Activated T-cell treated with anti-CD3 and anti-CD28 coated beads, Interleukin-2, amount 50 U/mL, for 4 hours (primary cell): ENCODE data around the gene ST3GAL4. TPM values are rescaled to one million over a fixed set of nuclear protein-coding genes. Genes with fewer than 3 reads are reported as not detected.
"Not testable (repeated sequence)": the region's sequence is repeated elsewhere in the genome, so short reads cannot be mapped to it uniquely, and the experiment has no call there.

Experiments used
- ATAC-seq, 2 donors: fragments of 200-7000 bp; cut with Tn5 transposase; one replicate each; pipeline ENCODE4 v1.10.0; 2021
- DNase-seq: peaks from one replicate; pipeline ENCODE4 v3.0.0-alpha.2; 2020
- H3K27me3 Mint-ChIP-seq: one replicate; pipeline ENCODE4 v1.8.0; 2021; ENCODE audit warnings: low read depth, mixed read lengths
- H3K36me3 Mint-ChIP-seq: one replicate; pipeline ENCODE4 v1.8.0; 2022; ENCODE audit warnings: mixed read lengths; ENCODE audit not compliant: insufficient read depth
- H3K4me1 Mint-ChIP-seq: one replicate; pipeline ENCODE4 v1.8.0; 2021; ENCODE audit warnings: low read depth, mixed read lengths
- H3K4me3 Mint-ChIP-seq: one replicate; pipeline ENCODE4 v1.8.0; 2021; ENCODE audit warnings: mild to moderate bottlenecking, moderate library complexity, mixed read lengths
- H3K9me3 Mint-ChIP-seq: one replicate; pipeline ENCODE4 v1.8.0; 2021; ENCODE audit warnings: mixed read lengths
- total RNA-seq, 3 donors: library from RNA; stranded (reverse); gene quantifications; one replicate each; pipeline ENCODE4 v1.2.1, GENCODE V29; 2021

ST3GAL4 gene
- total RNA-seq, 3 donors from 2014 or later, result 7.7 to 8.2 (median 7.9) TPM

- not testable (repeated sequence) for ATAC-seq
Observed at GRCh38 chr11:126346946-126347345, 8.5 kb upstream of the ST3GAL4 start.

DNA sequence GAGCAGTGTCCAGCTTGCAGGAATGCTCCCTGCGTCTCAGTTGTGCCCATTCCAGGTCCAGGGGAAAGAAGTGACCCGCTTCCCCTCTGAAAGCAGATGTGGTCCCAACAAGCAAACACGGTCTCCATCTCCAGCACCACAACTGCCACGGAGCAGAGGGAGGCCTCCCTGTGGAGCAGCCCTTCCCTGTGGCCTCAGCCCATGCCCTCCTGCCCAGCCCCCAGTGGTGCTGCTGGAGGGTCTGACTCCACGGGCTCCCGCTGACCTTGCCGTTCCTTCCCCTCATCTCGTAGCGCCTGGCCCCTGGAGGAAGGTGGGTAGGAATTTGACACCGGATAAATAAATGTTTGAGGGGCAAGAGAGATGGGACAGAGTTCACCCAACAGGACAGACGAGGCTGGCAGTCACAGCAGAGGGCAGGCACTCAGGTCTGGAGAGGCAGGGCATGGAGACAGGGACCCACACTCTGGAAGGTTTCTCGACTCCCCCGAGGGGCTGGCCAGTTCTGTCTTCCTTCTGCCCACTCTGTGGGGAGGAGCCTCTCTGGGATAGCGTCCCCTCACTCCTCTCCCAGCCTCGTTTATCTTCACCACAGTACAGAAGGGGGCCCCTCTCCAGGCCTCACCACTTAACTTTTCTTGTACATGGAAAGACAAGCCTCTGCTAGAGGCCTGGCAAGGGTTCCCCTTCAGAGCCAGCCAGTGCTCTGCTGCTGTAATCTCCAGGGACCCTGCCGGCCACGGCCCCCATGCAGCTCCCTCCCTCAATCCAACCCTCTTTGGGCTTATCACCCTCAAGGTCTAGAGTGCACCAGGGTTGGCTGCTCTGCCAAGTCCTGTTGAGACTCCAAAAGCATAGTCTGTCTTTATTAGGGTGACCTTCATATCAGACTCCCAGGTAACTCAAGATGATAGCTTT, 7.5 kb upstream of the ST3GAL4 start:
- DNase-seq, result no peak
- peaks cover 6% of the 10 kb centered on the region for H3K36me3 Mint-ChIP-seq
- peak in 1 of 2 donors; percentile 33 for ATAC-seq
- H3K27me3 Mint-ChIP-seq, result no peaks in the 10 kb centered on the region
- no peak overlapping the region for H3K4me3 Mint-ChIP-seq
- H3K4me1 Mint-ChIP-seq, result peaks cover 8% of the 10 kb centered on the region
- H3K9me3 Mint-ChIP-seq, result no peaks in the 10 kb centered on the region

More at GRCh38 chr11:126346946-126347345, 8.5 kb upstream of the ST3GAL4 start:
- H3K4me3 Mint-ChIP-seq, DNase-seq, H3K9me3 Mint-ChIP-seq, H3K4me1 Mint-ChIP-seq, H3K27me3 Mint-ChIP-seq: not testable (repeated sequence)
- peaks cover 10% of the 10 kb centered on the region for H3K36me3 Mint-ChIP-seq

- H3K36me3 Mint-ChIP-seq, result peaks cover 2% of the 10 kb centered on the region
- H3K27me3 Mint-ChIP-seq, result no peaks in the 10 kb centered on the region
- no peaks in the 10 kb centered on the region for H3K9me3 Mint-ChIP-seq
- H3K4me3 Mint-ChIP-seq, result no peak overlapping the region
- ATAC-seq, result peak in 1 of 2 donors; percentile 24
- H3K4me1 Mint-ChIP-seq, result peaks cover 18% of the 10 kb centered on the region
- DNase-seq, result no peak
Observed at GRCh38 chr11:126348806-126349582, 6.5 kb upstream of the ST3GAL4 start.

DNA sequence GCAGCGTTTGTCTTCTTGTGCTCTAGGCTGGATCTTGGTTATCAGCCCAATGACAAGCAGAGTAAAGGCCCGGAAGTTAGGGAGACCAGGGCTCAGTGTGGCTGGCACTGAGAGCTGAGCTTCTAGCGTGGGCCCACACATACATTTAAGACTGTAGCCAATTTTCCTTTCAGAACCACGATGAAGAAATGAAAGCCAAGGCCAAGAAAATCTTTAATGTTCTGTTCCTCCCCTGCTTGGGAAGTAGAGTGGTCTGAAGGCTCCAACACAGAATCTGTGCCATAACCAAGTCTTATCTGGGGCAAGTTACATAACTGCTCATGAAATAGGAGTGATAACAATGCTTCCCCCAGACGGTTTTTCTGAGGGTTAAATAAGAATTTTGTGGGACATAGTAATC, 4.7 kb upstream of the ST3GAL4 start:
- Mint-ChIP-seq H3K27me3 (no peaks in the 10 kb centered on the region), H3K4me3 (no peak overlapping the region), H3K36me3 (peaks cover 2% of the 10 kb centered on the region), H3K9me3 (no peaks in the 10 kb centered on the region), H3K4me1 (peaks cover 26% of the 10 kb centered on the region)
- ATAC-seq, result no peak
- no peak for DNase-seq

- DNase-seq (no peak), ATAC-seq (no peak)
- no peaks in the 10 kb centered on the region for H3K9me3 Mint-ChIP-seq
- H3K36me3 Mint-ChIP-seq, result peaks cover 2% of the 10 kb centered on the region
- no peaks in the 10 kb centered on the region for H3K27me3 Mint-ChIP-seq
- H3K4me1 Mint-ChIP-seq, result peaks cover 33% of the 10 kb centered on the region
- H3K4me3 Mint-ChIP-seq, result no peak overlapping the region
Observed at GRCh38 chr11:126352163-126352562, 3.3 kb upstream of the ST3GAL4 start.

GRCh38 chr11:126352934-126353801, 2.3 kb upstream of the ST3GAL4 start:
- Mint-ChIP-seq H3K36me3 (peaks cover 2% of the 10 kb centered on the region), H3K4me3 (peak overlapping the region; percentile 62), H3K27me3 (no peaks in the 10 kb centered on the region), H3K9me3 (no peaks in the 10 kb centered on the region), H3K4me1 (peaks cover 34% of the 10 kb centered on the region)
- peak; percentile 23 to 39 for ATAC-seq
- DNase-seq, result no peak

GRCh38 chr11:126354631-126355323, 709 bp upstream of the ST3GAL4 start:
- Mint-ChIP-seq H3K4me1 (peaks cover 31% of the 10 kb centered on the region), H3K36me3 (peaks cover 2% of the 10 kb centered on the region), H3K4me3 (peak overlapping the region; percentile 91), H3K9me3 (no peaks in the 10 kb centered on the region), H3K27me3 (no peaks in the 10 kb centered on the region)
- peak; percentile 30 to 36 for ATAC-seq
- no peak for DNase-seq

GRCh38 chr11:126355926-126356897, 726 bp downstream of the ST3GAL4 start:
- no peaks in the 10 kb centered on the region for H3K36me3 Mint-ChIP-seq
- peaks cover 31% of the 10 kb centered on the region for H3K4me1 Mint-ChIP-seq
- no peaks in the 10 kb centered on the region for H3K27me3 Mint-ChIP-seq
- DNase-seq, result no peak
- peak overlapping the region; percentile 79 for H3K4me3 Mint-ChIP-seq
- H3K9me3 Mint-ChIP-seq, result no peaks in the 10 kb centered on the region
- peak; percentile 9 to 24 for ATAC-seq

- no peaks in the 10 kb centered on the region for H3K36me3 Mint-ChIP-seq
- H3K4me3 Mint-ChIP-seq, result peak overlapping the region; percentile 79
- no peaks in the 10 kb centered on the region for H3K9me3 Mint-ChIP-seq
- no peaks in the 10 kb centered on the region for H3K27me3 Mint-ChIP-seq
- no peak for DNase-seq
- H3K4me1 Mint-ChIP-seq, result peaks cover 31% of the 10 kb centered on the region
- ATAC-seq, result no peak
Observed at GRCh38 chr11:126357055-126357962, 1.8 kb downstream of the ST3GAL4 start.

DNA sequence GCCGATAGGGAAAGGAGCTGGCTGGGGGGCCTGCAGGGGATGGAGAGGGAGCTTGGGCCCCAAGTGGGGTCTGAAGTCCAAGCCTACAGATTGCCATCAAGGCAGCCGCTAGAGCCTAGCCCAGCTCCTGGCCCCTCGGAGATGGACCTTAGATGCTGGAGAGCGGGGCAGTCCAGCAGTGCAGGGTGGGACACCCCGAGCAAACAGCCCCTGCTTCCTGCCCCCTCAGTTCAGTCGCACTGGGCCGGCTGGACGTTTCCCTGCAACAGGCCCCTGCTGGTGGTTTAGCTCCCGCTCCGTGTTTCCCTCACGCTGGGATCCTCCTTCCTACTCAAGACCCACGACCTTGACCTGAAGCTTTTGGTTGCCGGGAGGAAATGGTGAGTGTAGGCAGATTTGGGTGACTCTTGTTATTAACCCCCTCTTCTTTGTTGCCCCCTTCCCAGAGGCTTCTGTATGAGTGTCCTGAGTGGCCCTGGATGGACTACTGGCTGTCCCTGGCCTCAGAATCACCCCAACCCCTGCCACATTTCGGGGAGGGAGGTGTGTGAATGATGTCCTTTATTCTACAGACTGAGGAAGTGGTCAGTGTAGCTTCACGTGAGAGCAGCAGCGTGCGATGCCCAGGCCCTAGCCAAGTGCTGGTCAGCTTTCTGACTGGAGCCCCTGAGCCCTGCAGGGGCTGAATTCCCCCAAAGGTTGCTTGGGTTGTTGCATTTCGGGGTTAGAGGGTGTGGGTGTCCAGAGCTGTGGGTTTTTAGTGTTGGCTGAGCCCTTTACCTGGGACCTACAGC, 2.7 kb downstream of the ST3GAL4 start:
- no peak for DNase-seq
- no peak overlapping the region for H3K4me3 Mint-ChIP-seq
- H3K27me3 Mint-ChIP-seq, result no peaks in the 10 kb centered on the region
- H3K36me3 Mint-ChIP-seq, result no peaks in the 10 kb centered on the region
- no peaks in the 10 kb centered on the region for H3K9me3 Mint-ChIP-seq
- peaks cover 24% of the 10 kb centered on the region for H3K4me1 Mint-ChIP-seq
- ATAC-seq, result no peak

- ATAC-seq (no peak), DNase-seq (no peak)
- H3K4me3 Mint-ChIP-seq, result no peak overlapping the region
- peaks cover 18% of the 10 kb centered on the region for H3K4me1 Mint-ChIP-seq
- no peaks in the 10 kb centered on the region for H3K9me3 Mint-ChIP-seq
- H3K27me3 Mint-ChIP-seq, result no peaks in the 10 kb centered on the region
- H3K36me3 Mint-ChIP-seq, result no peaks in the 10 kb centered on the region
Observed at GRCh38 chr11:126358763-126359160, 3.3 kb downstream of the ST3GAL4 start.
